HG02970 (cell line): ENCODE measurements around the gene CHRNB2.

Source experiments
- ATAC-seq: cut with Tn5 transposase; IDR thresholded peaks from one replicate; pipeline ENCODE4 v1.9.1; 2021; ENCODE audit warnings: mild to moderate bottlenecking, moderate library complexity, moderate number of reproducible peaks; ENCODE audit not compliant: unreplicated experiment, low FRiP score

CHRNB2 gene

DNA sequence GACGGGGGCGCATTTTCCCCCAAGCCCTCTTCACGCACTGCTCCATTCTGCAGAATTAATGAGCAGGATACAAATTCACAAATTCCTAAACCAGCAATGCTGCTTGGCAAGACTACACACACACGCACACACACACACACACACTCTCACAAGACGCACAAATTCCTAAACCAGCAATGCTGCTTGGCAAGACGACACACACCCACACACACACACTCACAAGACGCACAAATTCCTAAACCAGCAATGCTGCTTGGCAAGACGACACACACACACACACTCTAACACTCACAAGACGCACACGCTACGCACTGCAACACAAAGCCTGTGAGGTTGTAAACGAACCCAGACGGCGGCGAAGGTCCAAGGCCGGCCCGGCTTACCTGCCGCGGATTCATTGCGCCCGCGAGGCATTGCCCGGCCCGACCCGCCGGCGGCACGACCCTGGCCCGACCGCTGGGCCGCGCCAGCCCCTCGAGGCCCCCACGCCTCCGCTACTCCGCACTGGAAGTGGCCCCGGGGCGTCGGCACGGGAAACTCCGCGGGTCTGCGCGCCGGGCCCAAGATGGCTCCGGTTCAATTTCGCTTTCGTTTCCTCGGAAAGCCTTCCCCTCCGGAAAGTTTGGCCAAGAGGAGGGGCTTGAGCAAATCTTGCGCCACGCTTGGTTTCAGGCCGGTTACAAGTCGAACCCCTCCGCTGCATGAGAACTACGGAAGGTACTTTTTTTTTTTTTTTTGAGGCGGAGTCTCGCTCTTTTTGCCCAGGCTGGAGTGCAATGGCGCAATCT is 40.2 kb downstream of the CHRNB2 start, which contains the start of gene ADAR:
Gene ADAR, minus strand, starts transcription at position 578 of the 788 bp plus-strand sequence. Its CDS starts 180 bp downstream, at position 398.
- ATAC-seq: peak; percentile 65

DNA sequence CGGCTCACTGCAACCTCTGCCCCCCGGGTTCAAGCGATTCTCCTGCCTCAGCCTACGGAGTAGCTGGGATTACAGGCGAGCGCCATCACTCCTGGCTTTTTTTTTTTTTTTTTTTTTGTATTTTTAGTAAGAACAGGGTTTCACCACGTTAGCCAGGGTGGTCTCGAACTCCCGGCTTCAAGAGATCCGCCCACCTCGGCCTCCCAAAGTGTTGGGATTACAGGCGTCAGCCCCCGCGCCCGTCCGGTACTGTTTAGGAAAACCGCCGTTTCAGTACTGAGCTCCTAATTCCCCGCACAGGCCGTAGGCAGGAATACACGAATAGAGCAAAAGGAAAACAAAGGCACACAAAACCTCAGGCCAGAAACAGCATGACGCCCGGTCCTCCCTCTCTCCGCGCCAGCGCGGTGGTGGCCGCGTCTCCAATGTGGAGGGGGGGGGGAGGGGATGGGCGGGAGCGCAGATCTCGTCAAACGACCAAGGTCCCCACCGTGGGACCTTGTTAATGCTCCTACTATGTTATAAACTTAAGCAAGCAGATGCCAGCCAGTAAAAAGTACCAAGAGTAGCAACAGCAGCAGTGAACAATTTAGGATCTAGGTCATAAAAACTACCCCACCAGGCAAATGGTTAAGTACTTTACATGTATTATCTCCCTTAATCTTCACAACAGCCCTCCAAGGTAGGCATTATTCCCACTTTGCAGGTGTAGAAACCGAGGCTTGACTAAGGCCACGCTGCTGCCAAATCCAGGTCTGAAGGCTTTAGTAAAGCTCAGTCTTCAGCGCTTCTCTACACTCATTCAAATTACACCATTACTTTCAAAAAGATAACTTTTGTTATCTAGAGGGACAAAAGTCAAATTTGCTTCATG is 41.1 kb downstream of the CHRNB2 start:
- ATAC-seq: no peak

DNA sequence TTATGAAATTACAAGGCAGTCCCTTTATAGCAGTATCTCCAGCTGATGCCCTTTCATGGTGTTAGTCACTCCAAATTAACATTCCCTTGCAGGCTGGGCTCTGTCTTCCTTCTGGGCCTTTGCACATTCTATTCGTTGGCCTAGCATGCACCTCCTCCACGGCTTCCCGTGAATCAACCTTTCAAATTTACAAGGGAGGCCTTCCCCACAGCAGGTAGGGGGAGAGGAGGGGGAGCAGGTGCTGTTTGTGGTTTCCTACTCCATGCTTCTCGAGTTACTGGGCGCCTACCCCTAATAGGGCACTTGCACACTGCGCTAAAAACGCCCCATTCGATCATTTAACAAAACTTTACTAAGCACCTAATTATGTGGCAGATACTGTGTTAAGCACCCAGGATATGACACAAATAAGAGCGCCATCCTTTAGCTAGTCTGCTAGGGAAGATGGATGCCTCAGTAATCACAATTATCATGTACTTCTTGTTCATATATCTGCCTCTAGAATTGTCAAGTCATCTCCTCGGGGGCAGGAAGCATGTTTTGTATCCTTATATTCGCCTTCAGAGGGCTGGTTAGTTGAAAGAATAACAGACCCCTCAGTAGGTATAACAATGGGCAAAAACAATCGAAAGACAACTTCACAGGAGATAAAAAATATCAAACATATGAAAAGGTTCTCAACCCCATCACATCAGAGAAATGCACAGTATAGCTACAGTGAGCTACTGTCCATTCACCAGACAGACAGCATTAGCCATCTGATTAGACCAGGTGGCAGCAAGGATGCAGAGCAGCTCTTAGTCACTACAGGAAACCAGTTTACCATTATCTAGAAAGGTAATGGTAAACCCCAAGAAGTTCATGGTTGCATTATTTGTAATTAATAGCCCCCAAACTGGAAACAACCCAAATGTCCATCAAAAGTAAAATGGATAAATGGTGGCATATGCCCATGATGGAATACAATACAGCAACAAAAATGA is 42.1 kb downstream of the CHRNB2 start:
- no peak for ATAC-seq

DNA sequence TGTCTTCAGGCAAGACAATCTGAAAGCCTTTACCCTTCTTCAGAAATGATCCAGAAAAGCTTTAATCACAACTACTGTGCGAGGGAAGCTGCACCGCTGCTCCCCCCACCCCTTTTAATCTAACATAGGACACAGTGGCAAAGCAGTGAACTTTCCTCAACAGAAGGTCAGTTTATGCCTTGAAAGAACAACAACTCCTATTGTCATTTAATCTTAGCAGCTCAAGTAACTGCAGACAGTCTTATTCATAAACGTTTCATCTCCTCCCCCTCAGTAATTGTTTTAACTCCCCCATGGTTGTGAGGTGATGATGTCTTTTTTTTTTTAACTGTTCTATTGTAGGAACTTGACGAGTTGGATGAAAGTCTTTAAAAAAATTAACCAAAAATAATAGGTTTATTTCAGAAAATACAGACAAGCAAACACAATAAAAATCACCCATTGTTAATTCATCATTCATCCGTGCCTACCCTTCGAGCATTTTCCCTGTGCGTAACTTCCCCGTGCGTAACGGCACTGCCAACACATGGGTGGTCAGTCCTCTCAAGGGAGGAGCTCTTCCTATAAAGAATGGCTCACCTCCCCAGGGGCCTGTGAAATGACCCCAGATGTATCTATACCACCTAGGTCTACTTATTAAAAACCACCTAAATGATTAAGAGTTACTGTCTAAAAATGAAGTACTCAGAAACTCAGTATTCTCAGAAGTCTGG is 43.7 kb downstream of the CHRNB2 start:
- ATAC-seq: no peak

DNA sequence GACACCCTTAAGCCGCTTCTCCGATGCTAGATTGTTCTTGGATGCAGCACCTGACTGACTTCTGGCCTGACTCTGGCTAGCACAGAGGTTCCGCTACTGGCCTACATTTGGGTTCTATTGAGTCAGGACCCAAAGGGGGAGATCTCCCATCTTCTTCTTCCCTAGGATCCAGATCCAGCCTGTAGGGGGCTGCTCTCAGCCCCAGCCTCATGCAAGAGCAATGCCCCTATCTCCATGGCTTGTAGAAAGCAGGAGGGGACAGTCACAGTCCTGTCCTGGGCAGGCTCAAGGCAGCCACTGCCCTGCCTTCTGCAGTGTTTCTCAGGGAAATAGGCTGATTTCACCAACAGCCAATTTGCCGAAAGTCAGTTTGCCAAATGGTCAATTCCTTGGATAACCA is 46.7 kb downstream of the CHRNB2 start:
- ATAC-seq: no peak

DNA sequence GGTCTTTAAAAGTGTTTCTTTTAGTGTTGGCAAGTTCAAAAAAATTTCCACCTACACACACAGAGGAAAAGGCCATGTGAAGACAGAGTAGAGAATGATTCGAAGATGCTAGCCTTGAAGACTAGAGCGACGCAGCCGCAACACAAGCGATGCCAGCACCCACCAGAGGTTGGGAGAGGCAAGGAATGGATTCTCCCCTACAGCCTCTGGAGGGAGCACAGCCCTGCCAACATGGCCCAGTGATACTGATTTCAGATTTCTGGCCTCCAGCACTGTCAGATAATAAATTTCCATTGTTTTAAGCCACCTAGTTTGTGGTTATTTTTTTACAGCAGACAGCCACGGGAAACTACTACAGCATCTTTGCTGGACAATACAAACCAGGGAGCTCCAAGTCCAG is 47.3 kb downstream of the CHRNB2 start:
- no peak for ATAC-seq

DNA sequence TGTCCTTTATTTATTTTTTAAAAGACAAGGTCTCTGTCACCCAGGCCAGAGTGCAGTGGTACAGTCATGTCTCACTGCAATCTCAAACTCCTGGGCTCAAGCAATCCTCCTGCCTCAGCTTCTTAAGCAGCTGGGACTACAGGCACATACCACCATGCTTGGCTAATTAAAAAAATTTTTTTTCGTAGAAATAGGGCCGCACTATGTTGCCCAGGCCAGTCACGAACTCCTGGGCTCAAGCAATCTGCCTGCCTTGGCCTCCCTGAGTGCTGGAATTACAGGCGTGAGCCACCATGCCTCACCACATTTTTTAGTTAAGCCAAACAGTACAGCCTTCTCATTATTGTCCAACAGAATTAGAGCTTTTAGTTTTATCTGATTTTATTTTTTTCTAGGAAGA is 47.8 kb downstream of the CHRNB2 start:
- no peak for ATAC-seq

DNA sequence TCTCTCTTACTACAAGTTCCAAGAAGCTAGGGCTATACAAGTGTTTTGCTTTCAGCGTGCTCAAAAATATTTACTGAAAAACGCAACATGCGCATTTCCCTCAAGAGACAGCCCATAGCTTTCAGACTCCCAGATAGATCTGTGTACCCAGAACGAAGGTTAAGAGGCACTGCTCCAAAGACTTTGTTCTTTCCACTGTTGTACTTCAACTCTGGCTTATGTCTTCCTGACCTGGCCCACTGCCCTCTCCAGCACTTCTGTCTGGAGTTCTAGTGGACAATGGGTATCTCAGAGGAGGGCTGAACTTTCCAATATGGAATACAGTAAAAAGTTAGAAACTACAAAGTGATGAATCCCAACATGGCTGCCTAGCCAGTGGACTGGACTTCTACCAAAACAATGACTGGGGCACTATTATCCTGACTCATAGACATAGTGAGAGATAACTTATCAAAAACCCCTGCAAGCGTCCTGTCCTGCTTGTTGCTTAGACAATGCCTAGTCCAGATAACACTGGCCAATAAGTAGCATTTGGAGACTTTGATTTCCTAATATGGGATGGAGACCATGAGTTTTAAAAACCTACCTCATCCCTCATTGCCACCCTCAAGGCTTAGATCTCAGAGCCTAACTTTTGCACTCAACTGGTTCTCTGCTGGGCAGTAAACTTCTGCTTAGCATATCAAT is 49.2 kb downstream of the CHRNB2 start:
- no peak for ATAC-seq

DNA sequence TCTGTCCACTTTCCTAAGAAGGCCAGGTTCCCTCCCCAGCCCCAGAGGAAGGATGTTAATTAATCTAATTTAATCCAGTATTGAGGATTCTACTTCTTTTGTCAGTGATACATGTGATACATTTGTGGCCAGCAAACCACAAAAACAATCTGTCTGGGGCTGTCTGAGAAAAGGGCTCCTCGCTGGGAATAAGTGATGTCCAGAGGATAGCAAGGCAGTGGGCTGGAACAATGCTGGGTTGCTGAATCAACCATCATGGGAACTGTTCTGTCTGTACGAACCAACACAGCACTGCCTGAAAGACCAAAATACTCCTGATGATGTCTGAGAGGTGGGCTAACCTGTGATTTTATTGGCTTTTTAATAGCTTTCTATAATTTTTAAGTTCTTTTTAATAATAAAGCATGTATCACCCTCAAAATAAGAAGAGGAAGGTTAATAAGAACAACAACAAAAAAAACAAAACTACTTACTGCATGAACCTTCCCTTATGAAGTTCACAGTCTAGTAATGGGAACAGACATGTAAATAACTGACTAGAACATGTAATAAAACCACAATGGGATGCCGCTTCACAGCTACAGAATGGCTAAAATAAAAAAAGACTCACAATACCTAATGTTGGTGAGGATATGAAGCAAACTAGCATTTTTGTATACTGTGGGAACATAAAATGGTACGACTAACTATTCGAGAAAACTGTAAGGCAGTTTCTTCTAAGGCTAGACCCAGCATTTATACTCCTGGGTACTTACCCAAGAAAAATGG is 51.8 kb downstream of the CHRNB2 start:
- ATAC-seq: no peak

DNA sequence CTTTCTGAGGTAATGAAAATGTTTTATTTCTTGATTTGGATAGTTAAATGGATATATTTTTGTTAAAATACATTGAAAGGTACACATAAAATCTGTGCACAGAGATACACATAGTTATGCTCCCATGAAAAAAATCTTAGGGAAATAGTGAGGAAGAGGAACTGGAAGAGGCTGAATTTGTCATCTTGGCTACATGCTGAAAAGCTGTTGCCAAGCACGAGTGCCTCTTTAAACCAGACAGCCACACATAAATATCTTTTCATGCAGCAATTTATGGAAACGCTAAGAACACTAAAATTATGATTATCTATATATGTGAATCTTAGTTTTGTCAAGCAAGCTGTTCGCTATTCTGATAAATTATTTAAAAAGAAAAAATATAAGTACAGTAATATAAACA is 53.2 kb downstream of the CHRNB2 start:
- ATAC-seq: no peak

DNA sequence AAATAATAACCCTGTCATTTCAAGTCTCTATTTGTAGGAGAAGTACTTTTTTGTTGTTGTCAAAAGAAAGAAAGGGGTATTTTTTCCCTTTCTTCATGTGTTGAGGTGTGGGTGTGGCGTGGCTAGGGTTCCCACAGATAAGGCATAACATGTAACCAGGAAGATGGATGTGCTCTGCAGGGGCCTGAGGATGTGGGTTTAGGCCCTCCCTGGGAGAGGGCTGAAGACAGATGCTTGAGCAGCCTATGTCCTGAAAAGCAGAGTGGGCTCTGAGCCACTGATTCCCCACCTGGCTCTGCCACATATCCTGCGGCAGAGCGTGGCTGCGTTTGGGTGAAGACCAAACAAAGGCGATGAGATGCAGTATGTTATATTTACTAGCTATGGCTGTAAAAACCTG is 54.3 kb downstream of the CHRNB2 start:
- no peak for ATAC-seq

DNA sequence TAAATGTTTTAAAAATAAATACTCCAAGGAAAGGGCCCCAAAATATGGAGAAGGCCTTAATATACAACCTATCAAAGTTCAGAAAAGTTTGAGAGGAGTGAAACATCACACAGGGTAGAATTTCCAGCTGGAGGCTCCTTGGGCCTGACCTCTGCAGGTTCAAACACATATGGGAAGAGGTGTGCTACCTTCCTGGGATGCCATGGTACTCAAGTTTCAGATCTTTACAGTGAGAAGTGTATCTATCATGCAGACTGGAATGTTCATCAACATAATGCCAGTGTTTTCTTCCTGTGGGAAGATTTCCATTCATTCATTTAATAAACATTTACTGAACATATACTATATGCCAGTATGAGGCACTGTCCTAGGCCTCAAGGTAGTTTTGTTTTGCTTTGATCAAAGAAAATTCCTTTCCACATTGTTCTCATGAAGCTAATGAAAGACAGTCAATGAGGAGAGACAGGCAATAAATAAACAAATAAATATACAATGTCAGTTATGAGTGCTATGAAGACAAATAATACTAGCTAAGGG is 55.0 kb downstream of the CHRNB2 start:
- ATAC-seq: no peak

DNA sequence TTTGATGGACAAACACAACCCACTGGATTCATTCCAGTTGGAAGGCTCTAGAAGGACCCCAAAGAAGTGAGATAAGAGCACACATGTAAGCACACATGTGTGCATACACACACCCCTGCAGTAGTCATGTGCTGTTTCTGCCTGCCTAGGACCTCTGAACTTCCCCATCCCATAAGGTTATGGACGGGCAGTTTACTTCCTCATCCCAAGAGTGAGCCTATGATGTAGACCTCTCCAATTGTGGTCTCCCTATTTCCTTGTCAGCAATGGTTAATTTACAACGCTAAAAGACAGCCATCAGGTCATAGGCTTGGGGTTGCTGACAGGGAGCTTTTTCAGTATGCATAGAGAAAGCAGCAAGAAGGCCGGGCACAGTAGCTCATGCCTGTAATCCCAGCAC is 55.8 kb downstream of the CHRNB2 start:
- ATAC-seq: no peak

DNA sequence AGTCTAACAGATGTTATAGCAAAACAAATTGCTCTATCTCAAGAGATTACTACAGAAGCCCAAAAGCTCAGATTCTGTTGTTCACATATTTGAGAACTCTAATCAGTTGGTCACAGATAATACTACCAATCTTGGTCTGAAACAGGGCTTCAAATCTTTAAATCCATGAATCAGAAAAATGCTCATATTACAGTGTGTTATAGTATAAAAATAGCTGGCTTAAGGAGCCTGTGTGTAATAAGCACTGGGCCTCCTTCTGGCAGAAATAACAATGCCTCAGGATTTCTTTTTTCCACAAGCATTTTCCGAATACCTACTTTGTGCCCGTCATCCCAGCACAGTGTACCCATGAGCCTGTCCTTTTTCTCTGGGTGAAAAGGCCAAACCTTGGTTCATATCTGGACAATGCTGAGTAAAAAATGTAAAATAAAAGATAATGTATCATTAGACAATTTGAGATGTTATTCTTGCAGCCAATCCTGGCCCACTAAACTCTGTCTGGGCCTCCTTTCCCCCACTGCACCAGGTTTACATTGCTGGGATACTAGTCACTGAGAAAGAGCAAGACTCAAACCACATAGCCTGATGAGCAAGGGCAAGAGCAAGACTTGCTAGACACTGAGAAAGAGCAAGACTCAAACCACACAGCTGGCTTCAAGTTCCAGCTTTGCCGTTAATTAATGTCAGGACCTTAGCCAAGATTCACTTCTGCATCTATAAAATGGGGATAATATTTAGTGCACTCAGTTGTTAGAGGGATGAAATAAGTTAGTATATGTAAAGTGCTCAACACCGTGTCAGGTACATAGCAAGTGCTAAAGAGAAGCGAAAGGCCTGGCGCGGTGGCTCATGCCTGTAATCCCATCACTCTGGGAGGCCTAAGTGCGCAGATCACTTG is 57.4 kb downstream of the CHRNB2 start:
- ATAC-seq: no peak

DNA sequence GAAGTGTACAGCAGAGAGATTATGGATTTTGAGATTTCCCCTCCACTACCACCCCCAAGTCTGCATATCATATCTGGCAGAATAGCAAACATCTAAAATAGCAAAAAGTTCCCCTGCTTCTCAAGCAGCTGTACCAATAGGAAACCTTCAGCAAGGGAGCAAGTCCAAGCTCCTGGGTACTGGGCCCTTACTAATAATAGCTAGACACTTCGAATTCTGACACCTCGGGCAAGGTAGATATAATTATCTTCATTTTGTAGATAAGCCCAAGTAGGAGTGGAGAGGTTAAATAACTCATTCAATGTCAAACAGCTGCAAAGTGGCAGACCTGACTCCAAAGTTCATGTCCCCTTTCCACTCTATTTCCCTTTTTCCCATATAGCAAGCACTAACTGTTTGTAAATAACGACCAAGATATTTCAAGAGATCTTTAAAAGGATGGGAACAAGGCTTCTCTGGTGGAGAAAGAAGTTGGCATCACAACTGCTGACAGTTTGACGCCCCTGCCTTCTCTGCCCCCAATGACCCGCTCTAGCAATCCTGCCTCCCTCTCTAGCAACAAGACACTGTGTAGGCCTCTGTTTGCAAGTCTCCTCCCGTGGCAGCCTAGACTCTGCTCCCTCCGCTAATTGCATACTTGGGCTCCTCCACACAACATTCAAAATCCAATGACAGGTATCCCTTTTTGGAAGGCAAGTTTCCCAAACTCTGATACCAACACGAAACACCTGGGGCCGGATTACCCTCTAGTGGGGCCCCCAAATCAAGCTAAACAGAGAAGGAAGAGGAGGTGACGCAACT is 59.1 kb downstream of the CHRNB2 start:
- no peak for ATAC-seq
